GM12864 (cell line): Measurements from ENCODE around the gene NHLH1.

Experiments
- DNase-seq: peaks from one replicate; pipeline ENCODE4 v3.0.0-alpha.2; 2011; ENCODE audit warnings: low read depth
- H3K4me3 ChIP-seq: 2 replicates; pipeline ENCODE4 v1.5.1; 2011; ENCODE audit warnings: mild to moderate bottlenecking, low read depth, low read length, control low read depth
- TF ChIP-seq, protein P1 (sequence below): IDR thresholded peaks from 2 replicates; pipeline ENCODE4 v1.5.1; 2011; ENCODE audit warnings: low read depth, mild to moderate bottlenecking, moderate library complexity, low read length, control low read depth, inconsistent platforms; ENCODE audit errors: missing control alignments

NHLH1 gene

DNA sequence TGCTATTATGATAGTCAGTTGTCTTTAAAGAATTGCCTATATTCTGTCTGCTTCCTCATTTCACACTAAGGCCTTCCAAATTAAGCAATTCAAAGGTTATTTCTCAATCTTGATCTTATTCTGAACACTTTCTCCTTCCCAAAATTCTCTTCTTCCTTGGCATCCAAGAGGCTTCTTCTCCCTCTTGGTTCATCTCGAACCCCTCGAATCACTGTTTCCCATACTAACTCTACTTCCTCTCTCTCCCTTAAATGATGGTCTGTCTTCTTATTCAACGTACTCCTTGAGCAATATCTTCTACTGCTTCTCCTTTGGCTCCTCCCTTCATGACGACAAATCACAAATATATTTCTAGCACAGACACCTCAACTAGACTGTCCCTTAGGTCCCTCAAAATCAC lies 28.3 kb upstream of the NHLH1 start:
- DNase-seq: no peak
- H3K4me3 ChIP-seq: no peak overlapping the region
- TF ChIP-seq, protein P1, sequence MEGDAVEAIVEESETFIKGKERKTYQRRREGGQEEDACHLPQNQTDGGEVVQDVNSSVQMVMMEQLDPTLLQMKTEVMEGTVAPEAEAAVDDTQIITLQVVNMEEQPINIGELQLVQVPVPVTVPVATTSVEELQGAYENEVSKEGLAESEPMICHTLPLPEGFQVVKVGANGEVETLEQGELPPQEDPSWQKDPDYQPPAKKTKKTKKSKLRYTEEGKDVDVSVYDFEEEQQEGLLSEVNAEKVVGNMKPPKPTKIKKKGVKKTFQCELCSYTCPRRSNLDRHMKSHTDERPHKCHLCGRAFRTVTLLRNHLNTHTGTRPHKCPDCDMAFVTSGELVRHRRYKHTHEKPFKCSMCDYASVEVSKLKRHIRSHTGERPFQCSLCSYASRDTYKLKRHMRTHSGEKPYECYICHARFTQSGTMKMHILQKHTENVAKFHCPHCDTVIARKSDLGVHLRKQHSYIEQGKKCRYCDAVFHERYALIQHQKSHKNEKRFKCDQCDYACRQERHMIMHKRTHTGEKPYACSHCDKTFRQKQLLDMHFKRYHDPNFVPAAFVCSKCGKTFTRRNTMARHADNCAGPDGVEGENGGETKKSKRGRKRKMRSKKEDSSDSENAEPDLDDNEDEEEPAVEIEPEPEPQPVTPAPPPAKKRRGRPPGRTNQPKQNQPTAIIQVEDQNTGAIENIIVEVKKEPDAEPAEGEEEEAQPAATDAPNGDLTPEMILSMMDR: no peak

DNA sequence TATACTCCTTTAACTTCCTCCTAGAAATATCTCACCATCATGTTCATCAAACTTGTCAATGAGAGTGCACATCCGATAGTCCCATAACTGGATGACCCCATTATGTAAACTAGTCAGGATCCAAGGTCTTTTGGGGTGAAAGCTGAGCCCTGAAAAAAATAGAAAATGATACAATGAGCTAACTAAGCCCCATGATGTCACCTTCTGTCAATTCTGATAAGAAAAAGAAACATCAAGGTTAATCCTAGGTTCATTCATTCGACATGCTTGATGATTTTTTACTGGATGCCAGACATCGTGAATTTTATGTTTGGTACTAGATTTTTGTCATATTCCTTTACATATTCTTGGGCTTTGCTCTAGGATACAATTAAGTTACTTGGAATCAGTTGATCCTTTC lies 26.7 kb upstream of the NHLH1 start:
- DNase-seq: no peak
- TF ChIP-seq, protein P1: no peak
- no peak overlapping the region for H3K4me3 ChIP-seq

DNA sequence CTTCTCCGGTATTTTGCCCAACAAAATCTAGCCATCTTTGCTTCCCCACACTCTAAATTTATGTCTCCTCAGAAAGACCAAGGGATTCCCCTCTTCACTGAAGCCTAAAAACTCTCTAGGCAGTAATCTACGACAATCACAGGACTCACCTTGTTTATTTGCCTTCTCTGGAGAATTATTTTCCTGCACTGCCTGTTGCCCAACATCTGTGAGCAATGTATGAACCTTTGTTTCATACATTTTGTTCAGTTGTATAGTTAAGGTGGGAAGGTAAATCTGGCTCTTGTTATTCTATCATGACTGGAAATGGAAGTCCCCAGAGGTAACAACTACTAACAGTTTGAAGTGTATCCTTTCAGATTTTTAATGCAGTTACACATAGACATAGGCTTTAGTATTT lies 26.0 kb upstream of the NHLH1 start:
- TF ChIP-seq, protein P1: no peak
- DNase-seq: no peak
- H3K4me3 ChIP-seq: peak overlapping the region; percentile 6; the same call in 1 of the 2 replicates

DNA sequence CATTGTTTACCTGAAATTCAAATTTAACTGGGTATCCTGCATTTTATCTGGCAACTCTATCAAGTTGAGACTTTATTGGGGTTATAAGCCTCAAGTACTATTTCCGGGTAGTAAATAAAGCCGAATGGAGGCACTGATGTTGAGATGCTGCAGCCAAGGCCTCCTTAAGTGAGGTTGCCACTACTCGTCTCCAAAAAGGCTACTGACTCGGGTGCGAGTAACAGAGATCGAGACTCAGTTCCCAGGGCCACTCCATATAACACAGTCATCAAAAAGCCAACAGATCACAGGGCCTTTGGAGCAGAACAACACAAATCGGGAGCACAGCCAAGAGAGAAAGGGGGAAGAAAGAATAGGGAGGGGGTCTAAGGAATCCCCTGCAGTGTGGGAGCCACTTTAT lies 24.3 kb upstream of the NHLH1 start:
- peak overlapping the region; percentile 93 for H3K4me3 ChIP-seq
- DNase-seq: no peak
- TF ChIP-seq, protein P1: no peak

DNA sequence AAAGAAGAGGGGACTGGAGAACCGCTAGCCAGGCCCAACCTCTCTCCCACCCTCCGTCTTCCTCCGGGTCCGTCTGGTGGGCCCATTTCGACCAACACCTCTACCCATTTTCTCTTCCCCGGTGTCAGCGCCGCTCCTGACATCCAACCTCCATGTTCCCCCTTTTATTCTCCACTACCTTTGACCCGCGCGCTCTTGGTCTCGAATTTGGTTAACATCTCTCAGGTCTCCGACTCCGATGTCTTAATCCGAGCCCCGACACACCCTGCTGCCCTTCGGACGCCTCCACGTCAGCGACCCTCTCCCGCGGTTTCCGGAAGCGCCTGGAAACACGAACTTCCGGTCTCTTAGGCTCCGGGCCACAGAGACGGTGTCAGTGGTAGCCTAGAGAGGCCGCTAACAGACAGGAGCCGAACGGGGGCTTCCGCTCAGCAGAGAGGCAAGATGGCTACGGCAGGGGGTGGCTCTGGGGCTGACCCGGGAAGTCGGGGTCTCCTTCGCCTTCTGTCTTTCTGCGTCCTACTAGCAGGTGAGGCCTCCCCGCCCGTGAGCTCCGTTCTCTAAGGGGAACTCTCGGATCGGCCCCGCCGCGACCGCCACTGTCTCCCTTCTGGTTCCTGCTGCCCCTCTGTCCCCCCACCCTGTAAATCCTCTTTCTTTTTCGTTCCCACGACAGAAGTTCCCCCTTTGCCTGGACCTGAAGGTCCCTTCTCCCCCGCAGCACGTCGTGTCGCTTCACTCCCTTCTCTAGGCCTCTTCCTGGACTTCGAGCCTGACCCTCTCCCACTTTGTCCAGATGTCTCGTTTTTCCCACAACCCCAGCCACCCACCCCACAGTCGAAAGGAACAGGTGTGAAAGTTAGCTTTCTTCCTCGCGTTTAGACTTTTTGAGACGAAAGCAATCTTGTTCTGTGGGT lies 23.7 kb upstream of the NHLH1 start, which contains the start of the genes COPA and NCSTN:
Gene COPA (minus strand): TSS at position 298 of the 917 bp plus-strand sequence. CDS start 80 bp downstream, at position 218.
Gene NCSTN (plus strand): TSS at position 431 of the 917 bp plus-strand sequence. CDS start 14 bp downstream, at position 445.
- peak; percentile 89 for DNase-seq
- H3K4me3 ChIP-seq: peak within 1 kb of the TSS; percentile 93
- TF ChIP-seq, protein P1: no peak

DNA sequence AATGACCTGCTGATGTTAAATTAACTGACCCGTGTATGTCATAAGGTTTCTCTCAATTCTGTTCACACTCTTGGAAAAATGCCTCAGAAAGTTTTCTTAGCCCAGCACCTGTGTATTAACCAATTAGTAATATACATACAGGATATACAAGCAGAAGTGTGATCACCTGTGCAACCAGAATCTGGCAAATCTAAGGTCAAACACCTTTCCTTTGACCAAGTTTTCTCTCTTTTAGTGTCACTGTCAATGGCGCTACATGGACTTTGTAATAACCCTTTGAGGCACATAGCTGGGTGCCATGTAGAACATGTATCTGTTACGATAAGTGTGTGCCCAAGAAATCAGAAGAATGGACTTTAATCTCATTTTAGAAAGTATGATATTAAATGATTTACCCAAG lies 22.6 kb upstream of the NHLH1 start:
- no peak for DNase-seq
- H3K4me3 ChIP-seq: peak overlapping the region; percentile 93
- TF ChIP-seq, protein P1: no peak
